HCT116 (cell line): ENCODE results near the gene FOXO3. TPM values are rescaled to one million over a fixed set of nuclear protein-coding genes. Genes with fewer than 3 reads are reported as not detected.

Experiments
- ATAC-seq: fragments of 200-7000 bp; cut with Tn5 transposase; 2 replicates; pipeline ENCODE4 v1.9.1; 2020; ENCODE audit warnings: mild to moderate bottlenecking, moderate library complexity
- BruUV-seq: library from RNA; stranded (reverse); fragments of 400-500 nt; replicated peaks from 2 replicates; lab custom pipeline; 2021; lab: Mats Ljungman, UMichigan
- CTCF ChIA-PET: fragments of 300-600 bp; sonication (Branson Sonifier 250); formaldehyde crosslinking; loops from one replicate; lab custom pipeline; 2021; ENCODE audit warnings: antibody characterized with exemption; lab: Charles Lee
- POLR2A ChIA-PET: fragments of 300-600, 350-600 bp; sonication (Branson Sonifier 250); formaldehyde crosslinking; loops from one replicate; lab custom pipeline; 2021; ENCODE audit warnings: antibody characterized with exemption; lab: Charles Lee
- RAD21 ChIA-PET, 2 experiments: fragments of 300-600 bp; sonication (Branson Sonifier 250); formaldehyde crosslinking; loops; one replicate each; lab custom pipeline; 2023; ENCODE audit warnings: low total read pairs in 2 of 2; ENCODE audit not compliant: uncharacterized antibody in 2 of 2, unreplicated experiment in 2 of 2, low non-redundant PET in 1 of 2; lab: Charles Lee
- DNase-seq: peaks from one replicate; pipeline ENCODE4 v3.0.0-alpha.2; 2010; ENCODE audit warnings: low read depth, low spot score
- H2AFZ ChIP-seq: fragments of 200-600 bp; shearing (Covaris generic), sonication (generic); 2 replicates; pipeline ENCODE4 v1.6.1; 2017; ENCODE audit warnings: low read depth, mixed run types, mixed read lengths, antibody characterized with exemption, low read length; ENCODE audit not compliant: poor library complexity, severe bottlenecking
- H3K27ac ChIP-seq: 2 replicates; pipeline ENCODE4 v1.5.1; 2012; ENCODE audit warnings: low read depth, low read length
- H3K27me3 ChIP-seq: fragments of 200-600 bp; sonication (generic); 2 replicates; pipeline ENCODE4 v1.6.1; 2016; ENCODE audit warnings: mixed run types, low read length, mixed read lengths; ENCODE audit not compliant: insufficient read depth
- H3K36me3 ChIP-seq, 2 experiments: fragments of 200-500 bp in 1 of 2; fragments of 200-600 bp in 1 of 2; sonication (Bioruptor generic) in 1 of 2; sonication (generic) in 1 of 2; 2 replicates each; pipeline versions ENCODE4 v1.5.1 to v1.6.1; 2014 to 2016; ENCODE audit warnings: low read length in 2 of 2, inconsistent platforms in 1 of 2, mixed read lengths in 1 of 2, mixed run types in 1 of 2; ENCODE audit not compliant: insufficient read depth in 2 of 2, control insufficient read depth in 1 of 2
- H3K4me1 ChIP-seq, 2 experiments: fragments of 200-600 bp in 1 of 2; sonication (generic) in 1 of 2; 2 replicates each; pipeline versions ENCODE4 v1.5.1 to v1.6.1; 2012 to 2017; ENCODE audit warnings: low read length in 2 of 2, inconsistent platforms in 1 of 2, mild to moderate bottlenecking in 1 of 2, mixed read lengths in 1 of 2, mixed run types in 1 of 2, moderate library complexity in 1 of 2; ENCODE audit not compliant: insufficient read depth in 2 of 2, control insufficient read depth in 1 of 2
- H3K4me2 ChIP-seq: fragments of 200-600 bp; sonication (generic); 2 replicates; pipeline ENCODE4 v1.6.1; 2017; ENCODE audit warnings: mixed run types, low read length, mixed read lengths
- H3K4me3 ChIP-seq, 2 experiments: fragments of 200-600 bp in 1 of 2; sonication (generic) in 1 of 2; replicated peaks in 1 of 2; 2 replicates each; pipeline ENCODE4 v1.5.1; 2011 to 2016; ENCODE audit warnings: low read length in 2 of 2, control low read depth in 1 of 2, low read depth in 1 of 2, mild to moderate bottlenecking in 1 of 2, mixed read lengths in 1 of 2, mixed run types in 1 of 2
- H3K79me2 ChIP-seq: fragments of 200-600 bp; sonication (generic); 2 replicates; pipeline ENCODE4 v1.6.1; 2017; ENCODE audit warnings: mild to moderate bottlenecking, mixed run types, low read length, moderate library complexity, mixed read lengths; ENCODE audit not compliant: insufficient read depth
- H3K9ac ChIP-seq: fragments of 200-600 bp; sonication (generic); 2 replicates; pipeline ENCODE4 v1.6.1; 2016; ENCODE audit warnings: low read length, mixed read lengths
- H3K9me2 ChIP-seq: fragments of 200-600 bp; sonication (generic), shearing (Covaris generic); 2 replicates; pipeline ENCODE4 v1.6.1; 2017; ENCODE audit warnings: mixed run types, mild to moderate bottlenecking, moderate library complexity; ENCODE audit not compliant: insufficient read depth
- H3K9me3 ChIP-seq, 2 experiments: fragments of 200-500 bp in 1 of 2; fragments of 200-600 bp in 1 of 2; sonication (Bioruptor generic) in 1 of 2; sonication (generic) in 1 of 2; 2 replicates each; pipeline ENCODE4 v1.6.1; 2014 to 2017; ENCODE audit warnings: low read length in 2 of 2, mixed read lengths in 2 of 2, inconsistent platforms in 1 of 2, low read depth in 1 of 2, mild to moderate bottlenecking in 1 of 2, mixed run types in 1 of 2, moderate library complexity in 1 of 2; ENCODE audit not compliant: control insufficient read depth in 1 of 2, insufficient read depth in 1 of 2
- H4K20me1 ChIP-seq: fragments of 200-600 bp; sonication (generic), shearing (Covaris generic); 2 replicates; pipeline ENCODE4 v1.6.1; 2017; ENCODE audit warnings: mixed run types, mild to moderate bottlenecking, moderate library complexity; ENCODE audit not compliant: insufficient read depth
- CBX3 ChIP-seq: IDR thresholded peaks from 2 replicates; pipeline ENCODE4 v1.6.1; 2012; ENCODE audit warnings: low read depth
- CEBPB ChIP-seq: IDR thresholded peaks from 2 replicates; pipeline ENCODE4 v1.6.1; 2012; ENCODE audit warnings: low read depth
- JUND ChIP-seq: IDR thresholded peaks from 2 replicates; pipeline ENCODE4 v1.6.1; 2012
- MAX ChIP-seq: IDR thresholded peaks from 2 replicates; pipeline ENCODE4 v1.6.1; 2012
- POLR2AphosphoS5 ChIP-seq: IDR thresholded peaks from 2 replicates; pipeline ENCODE4 v1.6.1; 2011; ENCODE audit warnings: mild to moderate bottlenecking, low read depth, low read length, moderate library complexity
- REST ChIP-seq: IDR thresholded peaks from 2 replicates; pipeline ENCODE4 v1.6.1; 2012; ENCODE audit warnings: low read depth
- SP1 ChIP-seq: IDR thresholded peaks from 2 replicates; pipeline ENCODE4 v1.6.1; 2012; ENCODE audit warnings: low read depth
- TCF7L2 ChIP-seq: IDR thresholded peaks from 2 replicates; pipeline ENCODE4 v1.7.0; 2011; ENCODE audit warnings: borderline replicate concordance, inconsistent platforms; ENCODE audit not compliant: insufficient read depth, insufficient read length; ENCODE audit errors: extremely low read depth
- ZBTB33 ChIP-seq: IDR thresholded peaks from 2 replicates; pipeline ENCODE4 v1.6.1; 2011; ENCODE audit warnings: mild to moderate bottlenecking, low read length, moderate library complexity; ENCODE audit not compliant: insufficient replicate concordance; ENCODE audit errors: extremely low read depth
- intact Hi-C: fragments of 100-400 bp; cut with micrococcal nuclease; formaldehyde crosslinking; loops from 2 replicates; pipeline ENCODE4 v1.10.0; 2022
- total RNA-seq: library from RNA; stranded (reverse); gene quantifications from one replicate; pipeline ENCODE4 v1.2.1, GENCODE V29; 2021; ENCODE audit not compliant: unreplicated experiment

Gene FOXO3
- total RNA-seq, 1 experiment from 2014 or later: 40.0 TPM

- POLR2A ChIA-PET: no interaction called here
- Histone ChIP-seq H3K79me2 (no peaks in the 10 kb centered on the region), H3K36me3 (no peaks in the 10 kb centered on the region), H3K9me3 (peaks cover 3 to 14% of the 10 kb centered on the region in 2 experiments; a peak in 2 of 4 replicates), H3K4me2 (no peak overlapping the region), H3K27me3 (no peaks in the 10 kb centered on the region), H4K20me1 (no peaks in the 10 kb centered on the region), H3K9ac (no peak overlapping the region), H3K4me3 (no peak overlapping the region), H3K27ac (no peak overlapping the region), H3K4me1 (no peaks in the 10 kb centered on the region), H2AFZ (no peak overlapping the region), H3K9me2 (0 out of 2 replicates have a peak, but pooled peaks cover 5% of the 10 kb centered on the region)
- ATAC-seq: no peak
- intact Hi-C loops: no loop called here
- CTCF ChIA-PET: no interaction called here
- no TSS peak for BruUV-seq
- DNase-seq: no peak
- TF ChIP-seq TCF7L2 (no peak), ZBTB33 (no peak), SP1 (no peak), POLR2AphosphoS5 (no peak), CBX3 (no peak), JUND (no peak), REST (no peak), MAX (no peak), CEBPB (no peak)
- RAD21 ChIA-PET: no interaction called here
Observed at GRCh38 chr6:108699290-108700041, 138.7 kb downstream of the FOXO3 start.
